Measurements from ENCODE around the gene SEMA5A.

Gene SEMA5A

GRCh38 chr5:9545992-9546851 is at the start of gene SEMA5A:
Gene SEMA5A (minus strand): TSS chr5:9546075. CDS start chr5:9379946, 166,129 bp downstream.
- DNase-seq (ENCODE audit: low read depth in 2 of 2) = no peak

GRCh38 chr5:9594913-9595312 is 49.0 kb upstream of the SEMA5A start:
- no peak for DNase-seq (ENCODE audit: low read depth in 2 of 2)

- no peak for DNase-seq (ENCODE audit: low read depth in 2 of 2)
These were observed 43.4 kb upstream of the SEMA5A start for GRCh38 chr5:9589049-9589835.

- DNase-seq (ENCODE audit: low read depth in 2 of 2) = no peak
These were observed 42.4 kb upstream of the SEMA5A start for GRCh38 chr5:9588254-9588653.

- no peak for DNase-seq (ENCODE audit: low read depth in 2 of 2)
These were observed 41.3 kb upstream of the SEMA5A start for GRCh38 chr5:9587135-9587534.

- no peak for DNase-seq (ENCODE audit: low read depth in 2 of 2)
These were observed 36.5 kb upstream of the SEMA5A start for GRCh38 chr5:9582406-9582805.

GRCh38 chr5:9573796-9574195 is 27.9 kb upstream of the SEMA5A start:
- DNase-seq (ENCODE audit: low read depth in 2 of 2) = no peak

- DNase-seq (ENCODE audit: low read depth in 2 of 2) = no peak
These were observed 26.4 kb upstream of the SEMA5A start for GRCh38 chr5:9572246-9572645.

- no peak for DNase-seq (ENCODE audit: low read depth in 2 of 2)
These were observed 25.0 kb upstream of the SEMA5A start for GRCh38 chr5:9570876-9571275.

GRCh38 chr5:9567039-9567438 is 21.2 kb upstream of the SEMA5A start:
- DNase-seq (ENCODE audit: low read depth in 2 of 2) = no peak

- DNase-seq (ENCODE audit: low read depth in 2 of 2) = no peak
These were observed 18.9 kb upstream of the SEMA5A start for GRCh38 chr5:9564752-9565151.

- no peak for DNase-seq (ENCODE audit: low read depth in 2 of 2)
These were observed 16.3 kb upstream of the SEMA5A start for GRCh38 chr5:9562141-9562540.

- no peak for DNase-seq (ENCODE audit: low read depth in 2 of 2)
These were observed 14.1 kb upstream of the SEMA5A start for GRCh38 chr5:9559965-9560364.

GRCh38 chr5:9558319-9558965 is 12.6 kb upstream of the SEMA5A start:
- no peak for DNase-seq (ENCODE audit: low read depth in 2 of 2)

GRCh38 chr5:9557696-9558095 is 11.8 kb upstream of the SEMA5A start:
- DNase-seq (ENCODE audit: low read depth in 2 of 2) = no peak

- DNase-seq (ENCODE audit: low read depth in 2 of 2) = no peak
These were observed 10.1 kb upstream of the SEMA5A start for GRCh38 chr5:9555961-9556360.

- DNase-seq (ENCODE audit: low read depth in 2 of 2) = no peak
These were observed 8.2 kb upstream of the SEMA5A start for GRCh38 chr5:9554122-9554521.

- DNase-seq (ENCODE audit: low read depth in 2 of 2) = no peak
These were observed 7.7 kb upstream of the SEMA5A start for GRCh38 chr5:9553561-9553960.

- DNase-seq (ENCODE audit: low read depth in 2 of 2) = no peak
These were observed 6.0 kb upstream of the SEMA5A start for GRCh38 chr5:9551567-9552537.

- DNase-seq (ENCODE audit: low read depth in 2 of 2) = no peak
These were observed 4.1 kb upstream of the SEMA5A start for GRCh38 chr5:9549941-9550340.

All from stimulated activated CD8-positive, alpha-beta memory T cell treated with anti-CD3 and anti-CD28 coated beads, Interleukin-15, amount 100 ng/mL, for 4 hours (primary cell).